Astrocyte of the hippocampus (primary cell): ENCODE results near the gene CIAO2A.
"Not testable (repeated sequence)": the region's sequence is repeated elsewhere in the genome, so short reads cannot be mapped to it uniquely, and the experiment has no call there.

ENCODE experiments used
- DNase-seq: peaks from one replicate; pipeline ENCODE4 v3.0.0; 2011; ENCODE audit warnings: low read depth, low spot score

The CIAO2A gene, protein sequence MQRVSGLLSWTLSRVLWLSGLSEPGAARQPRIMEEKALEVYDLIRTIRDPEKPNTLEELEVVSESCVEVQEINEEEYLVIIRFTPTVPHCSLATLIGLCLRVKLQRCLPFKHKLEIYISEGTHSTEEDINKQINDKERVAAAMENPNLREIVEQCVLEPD

DNA sequence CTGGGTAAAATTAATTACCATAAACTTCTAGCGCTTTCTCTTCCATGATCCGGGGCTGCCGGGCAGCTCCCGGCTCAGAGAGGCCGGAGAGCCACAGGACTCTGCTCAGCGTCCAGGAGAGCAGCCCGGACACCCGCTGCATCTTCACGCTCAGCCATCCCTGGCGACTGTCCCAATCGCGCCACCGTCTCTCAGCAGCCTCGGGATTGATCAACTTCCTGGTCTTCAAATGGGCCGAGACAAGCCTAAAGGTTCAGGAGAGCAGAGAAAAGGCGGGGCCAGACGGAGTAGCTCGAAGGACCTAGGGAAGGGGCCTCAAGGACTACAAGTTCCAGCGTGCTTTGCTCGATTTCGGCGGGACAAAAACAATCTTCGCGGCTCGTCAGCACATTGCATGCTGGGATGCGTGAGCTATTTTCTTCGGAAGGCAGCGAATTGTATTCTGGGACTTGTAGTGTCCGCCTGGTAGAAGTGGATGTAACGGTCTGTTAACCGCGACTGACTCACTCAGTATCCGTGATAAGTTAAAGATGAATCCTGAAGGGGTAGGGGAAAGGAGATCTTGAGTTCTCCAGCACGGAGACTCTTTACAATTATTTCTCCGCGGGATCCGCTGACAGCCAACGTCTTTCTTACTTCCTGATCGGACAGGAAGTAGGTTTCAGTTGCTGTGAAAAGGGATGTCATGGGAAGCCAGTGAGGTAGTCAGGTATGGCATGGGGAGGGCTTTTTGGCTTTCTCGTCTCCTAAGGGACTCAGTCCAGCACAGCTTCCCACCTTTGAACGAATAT lies at the start of gene CIAO2A:
TSS of gene CIAO2A (minus strand) at position 212 of the 791 bp plus-strand sequence. CDS start at position 142, 70 bp downstream.
- DNase-seq, result peak; percentile 99

DNA sequence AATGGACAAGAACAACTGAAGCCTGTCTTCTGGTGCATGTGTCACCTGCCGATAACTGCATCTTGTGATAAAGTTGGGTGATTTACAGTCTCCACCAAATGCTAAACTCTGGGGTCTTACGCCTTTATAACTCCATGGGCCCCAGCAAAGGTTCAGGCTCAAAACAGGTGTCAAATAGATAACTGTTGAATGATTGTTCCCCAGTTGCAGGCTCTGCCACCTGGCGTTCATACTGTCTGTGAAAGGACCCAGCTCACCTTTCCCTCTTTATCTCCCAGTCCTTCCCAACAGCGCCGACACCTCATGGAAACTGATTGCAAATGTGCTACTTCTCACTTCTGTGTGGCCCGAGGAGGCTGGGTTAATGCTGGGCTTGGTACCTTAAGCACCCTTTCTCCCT lies 49.6 kb upstream of the CIAO2A start:
- DNase-seq, result no peak

DNA sequence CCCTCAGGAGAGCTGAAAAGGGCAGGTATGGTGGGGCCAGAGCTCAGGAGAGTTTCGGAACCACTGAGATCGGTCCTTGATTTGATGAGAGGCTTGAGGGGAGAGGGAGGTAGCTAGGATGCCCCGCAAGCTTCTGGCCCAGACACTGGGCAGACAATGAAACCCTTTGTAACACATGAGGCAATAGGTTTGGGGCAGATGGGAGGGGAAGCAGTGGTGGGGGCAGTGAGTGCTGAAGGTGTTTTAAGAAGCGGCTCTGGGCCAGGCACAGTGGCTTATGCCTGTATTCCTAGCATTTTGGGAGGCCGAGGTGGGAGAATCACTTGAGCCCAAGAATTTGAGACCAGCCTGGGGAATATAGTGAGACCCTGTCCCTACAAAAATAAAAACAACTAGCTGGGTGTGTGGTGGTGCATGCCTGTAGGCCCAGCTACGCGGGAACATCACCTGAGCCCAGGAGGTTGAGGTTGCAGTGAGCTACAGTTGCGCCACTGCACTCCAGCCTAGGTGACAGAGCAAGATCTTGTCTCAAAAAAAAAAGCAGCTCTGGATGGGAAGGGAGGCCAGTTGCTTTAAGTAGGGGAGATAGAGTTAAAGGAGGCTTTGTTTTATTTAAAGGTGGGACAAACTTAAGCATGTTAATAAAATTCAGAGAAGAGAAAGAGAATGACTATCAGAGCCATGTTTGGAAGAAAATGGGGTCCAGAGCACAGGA lies 48.3 kb upstream of the CIAO2A start:
- no peak for DNase-seq

DNA sequence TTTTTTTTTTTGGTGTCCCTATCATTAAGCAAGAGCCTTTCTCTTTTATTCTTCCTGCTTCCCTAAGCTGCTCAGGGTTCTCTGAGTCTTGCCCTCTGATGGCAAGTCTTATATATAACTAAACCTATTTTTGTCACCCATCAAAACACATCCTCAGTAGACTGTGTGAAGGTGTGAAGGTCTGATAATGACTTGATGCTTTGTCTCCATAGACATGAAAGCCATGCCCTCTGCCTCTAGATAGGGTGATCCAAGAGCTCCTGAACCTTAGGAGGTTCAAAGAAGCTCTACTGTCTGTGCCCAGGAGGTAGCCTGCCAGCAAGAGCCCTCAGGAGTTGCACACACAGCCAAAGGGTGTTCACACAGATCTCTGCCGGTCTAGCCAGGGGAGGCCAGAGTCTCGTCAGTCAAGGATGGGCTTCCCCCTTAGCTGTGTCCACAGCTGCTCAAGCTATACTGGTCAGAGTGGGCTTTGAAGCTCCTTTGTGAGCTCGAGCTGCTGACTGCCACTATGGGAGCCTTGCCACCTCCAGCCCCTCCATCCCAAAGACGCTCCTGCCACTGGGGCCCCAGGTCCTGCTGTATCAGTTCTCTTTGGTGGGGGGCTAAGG lies 44.8 kb upstream of the CIAO2A start:
- DNase-seq, result no peak

DNA sequence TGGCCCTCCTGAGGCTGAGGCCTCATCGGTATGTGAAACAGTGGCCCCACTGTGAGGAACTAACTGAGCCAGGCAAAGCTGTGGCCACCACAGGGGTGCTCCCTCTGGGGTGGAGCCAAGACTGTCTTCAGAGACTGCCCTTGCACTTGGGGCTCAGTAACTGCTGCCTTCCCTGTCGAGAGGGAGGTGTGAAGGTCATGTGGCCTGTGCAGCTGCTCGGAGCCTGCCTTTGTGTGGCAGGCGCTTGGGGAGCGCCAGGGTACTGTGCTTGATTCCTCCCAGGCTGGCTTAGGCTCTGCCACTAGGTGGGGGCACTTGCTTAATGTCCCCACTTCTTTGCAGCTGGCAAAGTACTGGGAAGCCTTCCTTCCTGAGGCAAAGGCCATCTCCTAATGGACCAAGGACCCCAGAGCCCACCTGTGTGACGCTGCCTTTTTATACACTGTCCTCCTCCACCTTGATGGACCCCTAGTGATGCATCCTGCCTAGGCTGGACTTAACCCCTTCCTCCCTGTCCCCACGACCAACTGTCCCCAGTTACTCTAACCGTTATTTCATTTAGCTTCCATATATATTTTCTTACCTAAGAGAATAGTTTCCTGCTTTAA lies 43.7 kb upstream of the CIAO2A start:
- DNase-seq, result no peak

DNA sequence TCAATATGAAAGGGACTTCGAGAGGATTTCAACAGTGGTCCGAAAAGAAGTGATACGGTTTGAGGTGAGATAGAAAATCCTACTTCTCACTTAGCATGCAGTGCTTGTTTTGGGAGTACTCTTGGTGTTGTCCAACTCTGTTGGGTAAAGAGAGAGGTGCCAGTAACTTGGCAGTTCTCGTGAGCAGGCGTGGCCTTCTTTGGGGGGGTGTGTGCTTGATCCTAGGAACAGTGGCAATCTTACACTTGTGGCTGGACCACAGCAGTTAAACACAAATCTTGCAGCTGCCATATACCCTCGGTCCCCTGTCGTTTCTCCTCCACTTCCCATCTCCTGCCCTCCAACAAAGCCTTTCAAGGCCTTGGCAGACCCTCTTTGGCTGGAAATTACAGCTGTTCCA lies 42.7 kb upstream of the CIAO2A start:
- DNase-seq, result no peak

DNA sequence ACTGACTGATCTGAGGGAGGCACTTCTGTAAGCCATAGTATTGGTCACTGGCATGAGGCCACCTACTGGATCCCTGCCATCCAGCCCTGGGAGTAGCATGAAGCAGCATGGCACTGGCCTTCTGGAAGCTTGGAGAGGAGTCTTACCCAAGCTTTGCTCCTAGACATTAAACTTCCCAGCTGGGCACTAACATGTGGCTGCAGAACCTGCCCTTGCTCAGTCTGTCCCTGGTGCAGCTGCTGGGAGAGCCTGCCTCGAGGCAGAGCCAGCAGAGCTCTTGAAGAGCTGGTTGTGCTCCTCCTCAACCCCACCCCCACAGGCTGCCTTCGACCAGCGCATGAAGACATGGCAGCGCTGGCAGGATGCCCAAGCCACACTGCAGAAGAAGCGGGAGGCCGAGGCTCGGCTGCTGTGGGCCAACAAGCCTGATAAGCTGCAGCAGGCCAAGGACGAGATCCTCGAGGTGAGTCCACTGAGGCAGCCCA lies 40.7 kb upstream of the CIAO2A start:
- peak; percentile 73 for DNase-seq

DNA sequence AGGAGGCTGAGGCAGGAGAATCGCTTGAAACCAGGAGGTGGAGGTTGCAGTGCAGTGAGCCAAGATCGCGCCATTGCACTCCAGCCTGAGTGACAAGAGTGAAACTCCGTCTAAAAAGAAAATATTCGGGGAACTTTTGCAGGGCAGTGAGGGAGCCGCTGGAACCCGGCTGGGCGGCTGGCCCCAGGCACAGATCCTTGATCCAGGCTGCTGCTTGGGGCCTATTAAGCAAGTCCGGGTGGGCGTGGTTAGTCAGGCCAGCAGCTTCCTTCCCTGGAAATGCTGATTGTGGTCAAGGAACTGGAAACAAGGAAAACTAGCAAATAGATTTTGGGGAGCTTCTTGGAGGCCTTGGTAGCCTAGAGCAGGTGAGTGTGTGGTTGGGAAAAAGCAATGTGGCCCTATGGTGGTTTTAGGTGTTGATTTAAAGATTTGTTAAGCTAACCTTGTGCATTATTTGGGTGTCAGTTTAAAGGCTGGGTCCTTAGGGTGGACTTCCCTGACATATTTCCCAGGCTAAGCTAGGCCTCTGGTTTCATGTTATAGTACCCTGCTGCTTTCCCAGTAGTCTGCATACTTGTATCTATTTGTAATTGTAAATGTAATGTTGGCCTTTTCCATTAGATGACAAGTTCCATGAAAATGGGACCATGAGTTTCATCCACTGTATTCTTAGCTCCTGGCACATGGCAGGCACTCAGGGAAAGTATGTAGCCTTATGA lies 40.1 kb upstream of the CIAO2A start:
- no peak for DNase-seq

DNA sequence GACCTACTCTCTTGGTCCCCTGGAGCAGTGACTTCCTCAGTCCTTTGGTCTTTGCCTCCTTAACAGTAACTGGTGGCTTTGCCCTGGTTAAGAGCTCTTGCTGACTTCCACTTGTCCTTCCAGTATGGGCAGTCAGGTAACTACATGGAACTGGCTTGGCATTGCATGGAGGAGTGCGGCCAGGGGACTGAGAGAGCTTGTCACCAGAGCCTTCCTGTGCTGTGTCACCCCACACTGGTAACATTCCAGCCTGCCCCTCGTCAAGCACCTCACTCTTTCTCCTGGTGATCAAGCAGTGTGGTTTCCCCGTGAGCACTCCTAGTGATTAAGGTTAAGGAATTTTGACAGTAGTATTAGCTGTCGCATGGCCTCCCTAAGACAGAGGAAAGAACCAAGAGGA lies 38.6 kb upstream of the CIAO2A start:
- no peak for DNase-seq

DNA sequence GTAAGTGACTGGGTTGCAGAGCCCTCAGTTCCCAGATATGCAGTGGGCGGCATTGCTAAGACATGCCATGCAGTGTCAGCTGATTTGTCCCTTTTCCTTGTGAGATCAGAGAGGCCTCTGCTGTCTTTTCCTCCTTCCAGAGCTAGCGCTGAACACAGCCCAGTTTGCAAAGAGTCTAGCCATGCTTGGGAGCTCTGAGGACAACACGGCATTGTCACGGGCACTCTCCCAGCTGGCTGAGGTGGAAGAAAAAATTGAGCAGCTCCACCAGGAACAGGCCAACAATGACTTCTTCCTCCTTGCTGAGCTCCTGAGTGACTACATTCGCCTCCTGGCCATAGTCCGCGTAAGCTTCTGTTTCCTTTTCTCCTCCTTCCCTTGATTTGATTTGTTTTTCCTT lies 37.9 kb upstream of the CIAO2A start:
- no peak for DNase-seq

DNA sequence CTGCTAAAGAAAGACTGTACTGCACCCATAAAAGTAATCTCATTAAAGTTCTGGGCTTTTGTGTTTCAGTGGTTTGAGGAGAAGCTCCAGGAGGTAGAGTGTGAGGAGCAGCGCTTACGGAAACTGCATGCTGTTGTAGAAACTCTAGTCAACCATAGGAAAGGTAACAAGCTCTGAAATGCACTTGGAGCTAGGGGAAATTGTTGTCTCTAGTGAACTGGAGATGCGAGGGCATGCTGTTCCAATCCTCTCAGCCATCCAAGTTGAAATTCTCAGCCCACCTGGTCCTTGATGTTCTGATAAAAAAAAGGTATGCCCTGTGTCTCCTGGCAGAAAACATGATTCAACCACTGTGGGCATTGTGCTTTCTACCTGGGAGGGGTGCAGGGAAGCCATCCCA lies 36.5 kb upstream of the CIAO2A start:
- DNase-seq, result no peak

DNA sequence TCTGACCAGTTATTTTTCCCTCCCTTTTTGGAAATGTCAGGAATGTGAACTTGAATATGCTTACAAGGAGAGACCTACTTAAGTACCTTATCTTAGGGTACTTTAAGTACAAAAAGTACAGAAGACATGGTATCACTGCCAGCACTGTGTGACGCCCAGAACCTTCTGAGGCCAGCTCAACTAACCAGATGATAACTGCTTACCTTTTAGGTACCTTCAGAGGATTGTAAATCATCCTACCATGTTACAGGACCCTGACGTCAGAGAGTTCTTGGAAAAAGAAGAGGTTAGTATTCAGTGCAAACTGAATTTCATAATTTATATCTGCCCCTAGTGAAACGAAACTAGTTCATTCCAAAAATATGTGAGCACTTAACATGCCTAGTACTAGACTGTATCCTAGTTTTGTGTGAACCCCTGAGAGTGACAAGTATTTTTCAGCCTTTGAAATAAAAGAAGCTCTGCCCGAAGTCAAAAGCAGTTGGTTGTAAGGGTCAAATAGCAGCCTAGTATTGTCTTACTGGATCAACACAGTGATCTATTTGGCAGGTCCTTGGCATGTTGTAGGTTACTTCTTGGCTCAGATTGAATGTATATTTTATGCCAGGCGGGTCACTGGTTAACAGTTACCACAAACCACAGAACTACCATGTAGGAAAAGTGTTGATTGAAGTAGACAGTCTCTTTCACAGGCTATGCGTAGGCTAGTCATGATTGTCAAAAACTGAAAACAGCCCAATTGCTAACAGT lies 34.1 kb upstream of the CIAO2A start:
- peak; percentile 50 for DNase-seq

DNA sequence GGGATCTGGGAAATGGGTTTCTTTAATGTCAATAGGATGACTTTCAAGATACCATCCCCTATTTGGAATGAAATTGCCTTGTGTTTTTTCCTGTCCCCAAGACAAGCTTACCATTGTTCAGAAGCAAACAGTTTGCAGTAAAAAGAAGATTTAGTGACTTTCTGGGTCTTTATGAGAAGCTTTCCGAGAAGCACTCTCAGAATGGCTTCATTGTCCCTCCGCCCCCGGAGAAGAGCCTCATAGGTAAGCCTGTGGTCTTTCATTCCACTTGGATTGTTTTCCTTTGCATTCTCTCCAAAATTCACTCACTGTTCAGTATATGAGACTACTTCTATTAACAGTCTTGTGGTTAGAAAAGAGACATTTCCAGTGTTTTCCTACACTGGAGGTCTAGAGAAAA lies 32.3 kb upstream of the CIAO2A start:
- DNase-seq, result no peak

DNA sequence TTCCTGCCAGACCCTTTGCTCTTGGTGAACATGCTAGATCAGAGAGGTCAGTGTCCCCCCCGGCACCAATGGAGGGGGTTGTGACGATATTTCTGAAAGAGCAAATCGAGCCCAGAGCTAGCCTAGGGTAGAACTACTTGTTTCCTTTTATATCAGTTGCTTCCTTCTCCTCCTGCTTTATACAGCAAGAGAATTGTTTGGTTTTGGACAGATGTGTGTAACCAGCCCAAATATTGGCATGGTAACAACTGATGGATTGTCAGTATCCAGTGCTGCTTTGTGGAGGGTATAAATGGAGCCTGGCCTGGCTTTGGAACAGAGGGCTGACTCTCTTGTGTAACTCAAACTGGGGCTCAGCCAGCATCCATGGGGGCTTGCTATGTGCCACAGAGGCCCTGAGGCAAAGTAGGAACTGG lies 29.3 kb upstream of the CIAO2A start:
- DNase-seq, result no peak

DNA sequence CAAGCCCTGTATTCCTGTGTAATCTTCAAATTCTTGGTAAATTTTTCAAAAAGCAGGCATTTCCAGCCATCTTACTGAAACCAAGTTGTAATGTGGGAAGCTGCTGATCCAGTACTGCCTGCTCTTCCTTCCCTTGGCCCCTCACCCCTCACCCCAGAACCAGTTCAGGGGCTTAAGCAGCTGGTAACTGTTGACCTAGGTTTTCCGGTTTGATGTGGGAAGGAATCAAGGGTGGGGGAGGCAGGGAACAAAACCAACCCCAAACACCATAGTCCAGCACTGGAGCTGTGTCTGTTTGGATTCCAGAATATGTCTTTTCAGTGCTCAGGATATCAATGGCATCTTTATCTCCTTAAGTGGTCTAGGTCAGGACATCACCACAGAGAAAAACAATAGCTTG lies 28.8 kb upstream of the CIAO2A start:
- DNase-seq, result no peak

DNA sequence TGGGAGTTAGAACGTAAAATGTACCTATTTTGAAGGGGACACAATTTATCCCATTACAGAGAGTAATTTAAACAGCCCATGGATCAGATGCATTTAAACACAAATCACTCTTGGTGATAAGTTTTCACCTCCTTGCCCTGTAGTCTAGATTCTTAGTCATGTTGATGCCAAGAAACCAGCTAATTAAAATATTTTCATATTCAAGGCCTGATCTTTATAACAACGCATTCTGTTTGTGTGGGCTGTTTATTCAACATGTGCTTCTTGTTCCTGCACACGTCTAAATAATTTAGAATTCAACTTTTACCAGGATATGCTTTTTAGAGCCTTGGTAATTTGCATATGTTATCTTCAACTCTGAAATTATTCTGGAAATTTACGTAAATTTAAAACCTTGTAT lies 28.0 kb upstream of the CIAO2A start:
- DNase-seq, result no peak

DNA sequence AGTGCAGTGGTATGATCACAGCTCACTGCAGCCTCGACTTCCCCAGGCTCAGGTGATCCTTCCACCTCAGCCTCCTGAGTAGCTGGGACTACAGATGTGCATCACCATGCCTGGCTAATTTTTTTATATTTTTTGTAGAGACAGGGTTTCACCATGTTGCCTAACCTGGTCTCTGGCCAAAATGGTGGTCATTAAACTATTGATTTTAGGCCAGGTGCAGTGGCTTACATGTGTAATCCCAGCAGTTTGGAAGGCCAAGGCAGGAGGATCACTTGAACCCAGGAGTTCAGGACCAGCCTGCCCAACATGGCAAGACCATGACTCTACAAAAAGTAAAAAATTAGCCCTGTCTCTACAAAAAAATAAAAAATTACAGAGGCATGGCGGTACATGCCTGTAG lies 26.7 kb upstream of the CIAO2A start:
- not testable (repeated sequence) for DNase-seq

DNA sequence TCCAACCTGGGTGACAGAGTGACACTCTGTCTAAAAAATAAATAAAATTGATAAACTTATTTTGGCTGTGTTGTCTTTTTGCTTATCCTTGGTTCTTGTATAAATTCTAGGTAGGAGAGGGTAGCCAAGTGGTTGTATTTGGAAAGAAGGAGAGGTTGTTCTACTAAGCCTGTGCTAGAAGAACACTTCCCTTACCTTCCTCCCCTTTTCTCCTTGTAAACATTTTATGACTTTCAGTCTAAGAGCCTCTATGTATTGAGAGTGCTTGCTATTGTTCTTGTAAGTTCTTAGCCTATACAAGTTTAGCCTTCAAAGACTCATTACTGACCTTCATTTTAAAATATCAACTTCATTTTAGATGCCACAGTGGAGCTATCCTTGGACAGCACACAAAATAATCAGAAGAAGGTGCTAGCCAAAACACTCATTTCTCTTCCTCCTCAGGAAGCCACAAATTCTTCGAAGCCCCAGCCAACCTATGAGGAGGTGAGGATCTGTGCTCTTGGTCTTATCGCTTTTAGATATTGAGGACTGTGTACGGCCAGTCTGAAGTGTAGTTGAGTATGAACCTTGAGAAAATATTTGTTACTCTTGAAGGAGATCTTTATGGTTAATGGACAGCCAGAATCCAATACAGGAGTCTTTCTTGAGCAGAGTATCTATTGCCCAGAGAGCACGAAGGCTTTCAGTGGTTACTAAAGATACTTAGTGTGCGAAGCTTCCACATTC lies 24.3 kb upstream of the CIAO2A start:
- no peak for DNase-seq

DNA sequence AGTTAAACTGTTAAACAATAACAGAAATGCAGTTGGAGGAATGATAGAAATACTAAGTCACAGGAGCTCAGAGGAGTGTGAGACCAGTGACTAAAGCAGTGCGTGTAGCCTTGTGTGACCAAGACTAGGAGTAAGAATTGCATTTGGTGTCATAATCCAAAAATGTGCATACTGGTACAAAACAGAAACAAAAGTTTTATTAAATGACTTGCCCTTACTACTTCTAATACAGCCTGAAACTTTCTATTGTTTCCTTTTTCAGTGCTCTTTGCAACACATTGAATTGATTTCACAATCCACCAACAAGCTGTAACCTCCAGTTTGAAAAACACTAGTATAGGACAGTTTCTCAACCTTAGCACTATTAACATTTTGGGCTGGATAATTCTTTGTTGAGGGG lies 19.3 kb upstream of the CIAO2A start:
- DNase-seq, result no peak
